WTC11 (cell line): ENCODE results near the gene DUSP3. TPM values are rescaled to one million over a fixed set of nuclear protein-coding genes. Genes with fewer than 3 reads are reported as not detected.

Experiments
- CDX4 ChIP-seq: fragments of 250-450 bp; sonication (Bioruptor Pico); IDR thresholded peaks from 2 replicates; pipeline ENCODE4 v1.9.0; 2021; ENCODE audit warnings: moderate library complexity, mild to moderate bottlenecking, inconsistent platforms, borderline replicate concordance
- EMX1 ChIP-seq: fragments of 250-450 bp; sonication (Bioruptor Pico); IDR thresholded peaks from 2 replicates; pipeline ENCODE4 v1.8.0; 2021; ENCODE audit warnings: mild to moderate bottlenecking
- FOXP1 ChIP-seq: sonication (generic); formaldehyde crosslinking; IDR thresholded peaks from 2 replicates; pipeline ENCODE4 v1.8.0; 2022; ENCODE audit warnings: missing genetic modification reagents, mild to moderate bottlenecking, moderate library complexity, borderline replicate concordance
- GABPB1 ChIP-seq: sonication (generic); formaldehyde crosslinking; IDR thresholded peaks from 2 replicates; pipeline ENCODE4 v1.8.1; 2023; ENCODE audit warnings: mild to moderate bottlenecking, missing genetic modification reagents
- GRHL2 ChIP-seq: fragments of 250-450 bp; sonication (Bioruptor Pico); IDR thresholded peaks from 2 replicates; pipeline ENCODE4 v1.8.0; 2022; ENCODE audit warnings: mild to moderate bottlenecking, moderate library complexity; ENCODE audit not compliant: insufficient replicate concordance, severe bottlenecking
- MYBL2 ChIP-seq: sonication (generic); formaldehyde crosslinking; IDR thresholded peaks from 2 replicates; pipeline ENCODE4 v1.8.1; 2023; ENCODE audit warnings: mild to moderate bottlenecking, moderate library complexity, missing genetic modification reagents
- RELA ChIP-seq: sonication (generic); formaldehyde crosslinking; IDR thresholded peaks from 2 replicates; pipeline ENCODE4 v1.8.1; 2022; ENCODE audit warnings: missing genetic modification reagents, mild to moderate bottlenecking, borderline replicate concordance
- STAT6 ChIP-seq: sonication (generic); formaldehyde crosslinking; conservative IDR thresholded peaks from 2 replicates; pipeline ENCODE4 v1.8.1; 2023; ENCODE audit warnings: mild to moderate bottlenecking, low read depth, missing genetic modification reagents, moderate library complexity
- TCF7 ChIP-seq: sonication (generic); formaldehyde crosslinking; IDR thresholded peaks from 2 replicates; pipeline ENCODE4 v1.8.0; 2022; ENCODE audit warnings: mild to moderate bottlenecking, low read depth, missing genetic modification reagents, moderate library complexity
- ZBTB43 ChIP-seq: sonication (generic); formaldehyde crosslinking; IDR thresholded peaks from 2 replicates; pipeline ENCODE4 v1.8.1; 2023; ENCODE audit warnings: mild to moderate bottlenecking, missing genetic modification reagents
- ZNF138 ChIP-seq: sonication (generic); formaldehyde crosslinking; conservative IDR thresholded peaks from 2 replicates; pipeline ENCODE4 v1.8.1; 2022; ENCODE audit warnings: mild to moderate bottlenecking, moderate library complexity, missing genetic modification reagents
- ZNF232 ChIP-seq: sonication (generic); formaldehyde crosslinking; IDR thresholded peaks from 2 replicates; pipeline ENCODE4 v1.8.0; 2022; ENCODE audit warnings: mild to moderate bottlenecking, missing genetic modification reagents
- ZNF263 ChIP-seq: sonication (generic); formaldehyde crosslinking; IDR thresholded peaks from 2 replicates; pipeline ENCODE4 v1.8.1; 2022; ENCODE audit warnings: low read depth, mild to moderate bottlenecking, moderate library complexity, missing genetic modification reagents
- ZNF317 ChIP-seq: sonication (generic); formaldehyde crosslinking; IDR thresholded peaks from 2 replicates; pipeline ENCODE4 v1.8.1; 2023; ENCODE audit warnings: low read depth, mild to moderate bottlenecking, moderate library complexity, missing genetic modification reagents, borderline replicate concordance
- ZNF416 ChIP-seq: fragments of 250-450 bp; sonication (Bioruptor Pico); IDR thresholded peaks from 2 replicates; pipeline ENCODE4 v1.9.0; 2021; ENCODE audit warnings: mild to moderate bottlenecking, inconsistent platforms
- ZNF423 ChIP-seq: fragments of 250-450 bp; sonication (Bioruptor Pico); IDR thresholded peaks from 2 replicates; pipeline ENCODE4 v2.1.2; 2022; ENCODE audit warnings: mild to moderate bottlenecking, moderate library complexity
- ZNF671 ChIP-seq: fragments of 250-450 bp; sonication (Bioruptor Pico); IDR thresholded peaks from 2 replicates; pipeline ENCODE4 v1.8.0; 2021; ENCODE audit warnings: mild to moderate bottlenecking
- total RNA-seq: library from RNA; stranded (reverse); gene quantifications from 3 replicates; pipeline ENCODE4 v1.2.3, GENCODE V29; 2021
- TF ChIP-seq, protein P1 (sequence below): sonication (generic); formaldehyde crosslinking; IDR thresholded peaks from 2 replicates; pipeline ENCODE4 v1.8.0; 2022; ENCODE audit warnings: mild to moderate bottlenecking, missing genetic modification reagents
- TF ChIP-seq, protein P2 (sequence below): sonication (generic); formaldehyde crosslinking; IDR thresholded peaks from 2 replicates; pipeline ENCODE4 v1.8.1; 2023; ENCODE audit warnings: mild to moderate bottlenecking, missing genetic modification reagents, moderate library complexity
- TF ChIP-seq, protein P3 (sequence below): sonication (generic); formaldehyde crosslinking; IDR thresholded peaks from 2 replicates; pipeline ENCODE4 v1.8.1; 2023; ENCODE audit warnings: mild to moderate bottlenecking, moderate library complexity, missing genetic modification reagents
- TF ChIP-seq, protein P4 (sequence below): sonication (generic); formaldehyde crosslinking; IDR thresholded peaks from 2 replicates; pipeline ENCODE4 v1.8.0; 2022; ENCODE audit warnings: missing genetic modification reagents

The DUSP3 gene
- total RNA-seq, 1 experiment from 2014 or later: 31.5 TPM

- peak; percentile 79 for TF ChIP-seq ZNF423
- no peak for TF ChIP-seq ZNF671
- TF ChIP-seq STAT6 (CRISPR knock-in tag): no peak
- no peak; the same call in 1 of the 2 replicates for TF ChIP-seq RELA (CRISPR knock-in tag)
- no peak for TF ChIP-seq CDX4 (CRISPR knock-in tag)
- TF ChIP-seq, protein P1, sequence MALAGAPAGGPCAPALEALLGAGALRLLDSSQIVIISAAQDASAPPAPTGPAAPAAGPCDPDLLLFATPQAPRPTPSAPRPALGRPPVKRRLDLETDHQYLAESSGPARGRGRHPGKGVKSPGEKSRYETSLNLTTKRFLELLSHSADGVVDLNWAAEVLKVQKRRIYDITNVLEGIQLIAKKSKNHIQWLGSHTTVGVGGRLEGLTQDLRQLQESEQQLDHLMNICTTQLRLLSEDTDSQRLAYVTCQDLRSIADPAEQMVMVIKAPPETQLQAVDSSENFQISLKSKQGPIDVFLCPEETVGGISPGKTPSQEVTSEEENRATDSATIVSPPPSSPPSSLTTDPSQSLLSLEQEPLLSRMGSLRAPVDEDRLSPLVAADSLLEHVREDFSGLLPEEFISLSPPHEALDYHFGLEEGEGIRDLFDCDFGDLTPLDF (CRISPR knock-in tag): no peak
- no peak for TF ChIP-seq ZBTB43 (CRISPR knock-in tag)
- peak; percentile 55 for TF ChIP-seq FOXP1 (CRISPR knock-in tag)
- TF ChIP-seq TCF7 (CRISPR knock-in tag): no peak
- 0 out of 2 replicates have a peak, but pooled peaks have one; percentile 4 for TF ChIP-seq GABPB1
- TF ChIP-seq, protein P2, sequence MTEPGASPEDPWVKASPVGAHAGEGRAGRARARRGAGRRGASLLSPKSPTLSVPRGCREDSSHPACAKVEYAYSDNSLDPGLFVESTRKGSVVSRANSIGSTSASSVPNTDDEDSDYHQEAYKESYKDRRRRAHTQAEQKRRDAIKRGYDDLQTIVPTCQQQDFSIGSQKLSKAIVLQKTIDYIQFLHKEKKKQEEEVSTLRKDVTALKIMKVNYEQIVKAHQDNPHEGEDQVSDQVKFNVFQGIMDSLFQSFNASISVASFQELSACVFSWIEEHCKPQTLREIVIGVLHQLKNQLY: no peak
- TF ChIP-seq, protein P3, sequence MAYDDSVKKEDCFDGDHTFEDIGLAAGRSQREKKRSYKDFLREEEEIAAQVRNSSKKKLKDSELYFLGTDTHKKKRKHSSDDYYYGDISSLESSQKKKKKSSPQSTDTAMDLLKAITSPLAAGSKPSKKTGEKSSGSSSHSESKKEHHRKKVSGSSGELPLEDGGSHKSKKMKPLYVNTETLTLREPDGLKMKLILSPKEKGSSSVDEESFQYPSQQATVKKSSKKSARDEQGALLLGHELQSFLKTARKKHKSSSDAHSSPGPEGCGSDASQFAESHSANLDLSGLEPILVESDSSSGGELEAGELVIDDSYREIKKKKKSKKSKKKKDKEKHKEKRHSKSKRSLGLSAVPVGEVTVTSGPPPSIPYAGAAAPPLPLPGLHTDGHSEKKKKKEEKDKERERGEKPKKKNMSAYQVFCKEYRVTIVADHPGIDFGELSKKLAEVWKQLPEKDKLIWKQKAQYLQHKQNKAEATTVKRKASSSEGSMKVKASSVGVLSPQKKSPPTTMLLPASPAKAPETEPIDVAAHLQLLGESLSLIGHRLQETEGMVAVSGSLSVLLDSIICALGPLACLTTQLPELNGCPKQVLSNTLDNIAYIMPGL (CRISPR knock-in tag): peak; percentile 52; the same call in 1 of the 2 replicates
- 0 out of 2 replicates have a peak, but pooled peaks have one; percentile 24 for TF ChIP-seq ZNF317 (CRISPR knock-in tag)
- 0 out of 2 replicates have a peak, but pooled peaks have one; percentile 49 for TF ChIP-seq ZNF232
- no peak for TF ChIP-seq GRHL2 (CRISPR knock-in tag)
- TF ChIP-seq ZNF138 (CRISPR knock-in tag): no peak
- TF ChIP-seq, protein P4, sequence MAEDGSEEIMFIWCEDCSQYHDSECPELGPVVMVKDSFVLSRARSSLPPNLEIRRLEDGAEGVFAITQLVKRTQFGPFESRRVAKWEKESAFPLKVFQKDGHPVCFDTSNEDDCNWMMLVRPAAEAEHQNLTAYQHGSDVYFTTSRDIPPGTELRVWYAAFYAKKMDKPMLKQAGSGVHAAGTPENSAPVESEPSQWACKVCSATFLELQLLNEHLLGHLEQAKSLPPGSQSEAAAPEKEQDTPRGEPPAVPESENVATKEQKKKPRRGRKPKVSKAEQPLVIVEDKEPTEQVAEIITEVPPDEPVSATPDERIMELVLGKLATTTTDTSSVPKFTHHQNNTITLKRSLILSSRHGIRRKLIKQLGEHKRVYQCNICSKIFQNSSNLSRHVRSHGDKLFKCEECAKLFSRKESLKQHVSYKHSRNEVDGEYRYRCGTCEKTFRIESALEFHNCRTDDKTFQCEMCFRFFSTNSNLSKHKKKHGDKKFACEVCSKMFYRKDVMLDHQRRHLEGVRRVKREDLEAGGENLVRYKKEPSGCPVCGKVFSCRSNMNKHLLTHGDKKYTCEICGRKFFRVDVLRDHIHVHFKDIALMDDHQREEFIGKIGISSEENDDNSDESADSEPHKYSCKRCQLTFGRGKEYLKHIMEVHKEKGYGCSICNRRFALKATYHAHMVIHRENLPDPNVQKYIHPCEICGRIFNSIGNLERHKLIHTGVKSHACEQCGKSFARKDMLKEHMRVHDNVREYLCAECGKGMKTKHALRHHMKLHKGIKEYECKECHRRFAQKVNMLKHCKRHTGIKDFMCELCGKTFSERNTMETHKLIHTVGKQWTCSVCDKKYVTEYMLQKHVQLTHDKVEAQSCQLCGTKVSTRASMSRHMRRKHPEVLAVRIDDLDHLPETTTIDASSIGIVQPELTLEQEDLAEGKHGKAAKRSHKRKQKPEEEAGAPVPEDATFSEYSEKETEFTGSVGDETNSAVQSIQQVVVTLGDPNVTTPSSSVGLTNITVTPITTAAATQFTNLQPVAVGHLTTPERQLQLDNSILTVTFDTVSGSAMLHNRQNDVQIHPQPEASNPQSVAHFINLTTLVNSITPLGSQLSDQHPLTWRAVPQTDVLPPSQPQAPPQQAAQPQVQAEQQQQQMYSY (CRISPR knock-in tag): no peak
- TF ChIP-seq ZNF263: no peak
- TF ChIP-seq ZNF416 (CRISPR knock-in tag): no peak
- TF ChIP-seq EMX1 (CRISPR knock-in tag): no peak
- TF ChIP-seq MYBL2 (CRISPR knock-in tag): peak; percentile 60; the same call in 1 of the 2 replicates
These were observed at the start of gene DUSP3 (continued) for GRCh38 chr17:43778337-43779144.
